ENCODE results near the gene CDK17.

Gene CDK17

DNA sequence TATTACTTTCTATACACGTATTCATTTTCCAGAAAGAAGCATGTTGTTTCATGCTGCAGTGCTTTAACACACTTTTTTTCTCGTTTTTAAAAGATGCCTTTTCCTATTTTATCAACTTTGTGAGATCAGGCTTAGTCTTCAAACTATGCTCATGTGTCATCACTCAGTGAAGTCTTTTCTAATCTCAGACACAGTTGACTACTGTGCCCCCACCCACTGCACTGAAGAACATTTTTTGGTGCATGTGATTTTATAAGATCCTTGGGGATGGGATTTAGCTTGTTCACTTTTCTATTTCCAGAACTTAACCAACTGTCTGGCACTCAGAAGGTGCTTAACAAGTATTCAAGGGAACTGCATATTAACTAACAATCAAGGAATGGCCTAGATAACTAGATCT, 85.5 kb downstream of the CDK17 start:
- no peak for DNase-seq

DNA sequence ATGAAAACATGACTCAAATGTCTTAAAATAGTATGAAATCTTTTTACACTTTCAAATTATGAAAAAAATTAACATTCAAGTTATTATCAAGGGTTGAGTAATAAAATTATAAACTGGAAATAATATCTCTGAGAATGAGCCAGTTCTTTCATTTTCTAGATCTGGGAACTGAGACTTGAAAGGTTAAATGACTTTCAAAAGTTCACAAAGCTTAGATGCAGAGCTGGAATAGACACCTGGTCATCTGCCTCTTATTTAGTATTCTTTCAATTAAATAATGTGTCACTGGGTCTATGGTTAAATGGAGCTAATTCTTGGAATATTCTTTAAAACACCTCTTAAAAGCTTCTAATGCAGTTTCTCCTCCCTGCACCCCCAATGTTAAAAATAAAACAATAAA, 86.6 kb downstream of the CDK17 start:
- DNase-seq = no peak

DNA sequence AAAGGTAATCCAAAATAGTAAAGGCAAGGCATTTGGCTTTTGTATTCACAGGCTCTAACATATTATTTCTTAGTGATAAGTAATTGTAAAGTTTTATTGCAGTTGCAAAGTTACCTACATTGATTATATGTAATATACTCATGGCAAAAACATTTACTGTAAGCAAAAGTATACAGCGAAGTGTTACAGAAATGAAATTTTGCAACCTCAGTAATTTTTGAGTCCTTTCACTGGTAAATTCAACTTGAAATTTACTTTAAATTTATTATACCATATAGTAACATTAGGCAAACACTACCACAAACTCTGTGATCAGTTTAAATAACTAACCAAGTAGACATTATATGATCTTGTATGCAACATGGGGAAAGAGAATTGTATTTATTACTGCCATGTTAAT, 89.0 kb downstream of the CDK17 start:
- no peak for DNase-seq

DNA sequence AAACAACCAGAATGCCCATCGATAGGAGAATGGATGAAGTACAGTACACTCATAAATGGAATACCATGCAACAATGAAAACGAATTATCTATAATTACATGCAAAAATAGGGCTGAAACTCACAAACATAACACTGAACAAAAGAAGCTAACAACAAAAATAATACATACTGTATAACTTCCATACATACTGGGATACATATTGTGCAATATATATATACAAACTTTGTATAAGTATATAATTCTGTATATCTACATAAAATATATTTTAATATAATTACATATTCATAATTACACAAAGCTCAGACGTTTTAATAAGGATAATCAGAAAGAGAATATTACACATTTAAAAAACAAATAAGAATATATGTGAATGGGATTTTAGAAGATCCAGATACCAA, 90.2 kb downstream of the CDK17 start:
- no peak for DNase-seq

DNA sequence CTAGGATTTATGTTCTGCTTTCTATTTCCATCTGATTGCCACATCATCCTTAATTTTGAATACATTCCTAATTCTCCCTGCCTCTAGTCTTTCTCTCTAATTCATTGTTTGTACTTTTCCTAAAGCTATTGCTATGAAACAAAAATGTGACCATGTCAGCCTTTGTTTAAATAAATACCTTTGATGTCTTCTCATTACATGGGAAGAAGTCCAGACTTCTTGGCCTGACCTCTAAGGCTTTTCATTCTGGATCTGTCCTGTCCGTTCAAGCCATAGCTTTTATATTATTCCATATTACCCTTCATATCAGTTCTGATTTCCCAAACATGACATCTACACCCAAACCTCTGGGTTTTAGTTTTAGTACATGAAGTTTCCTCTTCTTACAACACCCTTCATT, 91.4 kb downstream of the CDK17 start:
- DNase-seq = no peak

DNA sequence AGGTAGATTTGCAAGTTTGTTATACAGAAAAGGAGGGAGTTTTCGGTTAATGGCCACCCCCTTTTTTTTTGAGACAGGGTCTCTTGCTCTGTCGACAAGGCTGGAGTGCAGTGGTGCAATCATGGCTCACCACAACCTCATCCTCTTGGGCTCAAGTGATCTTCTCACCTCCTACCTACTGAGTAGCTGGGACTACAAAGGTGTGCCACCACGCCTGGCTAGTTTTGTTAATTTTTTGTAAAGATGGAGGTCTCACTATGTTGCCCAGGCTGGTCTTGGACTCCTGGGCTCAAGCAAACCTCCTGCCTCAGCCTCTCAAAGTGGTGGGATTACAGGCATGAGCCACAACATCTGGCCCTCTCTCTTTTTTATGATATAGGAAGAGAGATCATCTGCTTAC, 94.6 kb downstream of the CDK17 start:
- DNase-seq = no peak

DNA sequence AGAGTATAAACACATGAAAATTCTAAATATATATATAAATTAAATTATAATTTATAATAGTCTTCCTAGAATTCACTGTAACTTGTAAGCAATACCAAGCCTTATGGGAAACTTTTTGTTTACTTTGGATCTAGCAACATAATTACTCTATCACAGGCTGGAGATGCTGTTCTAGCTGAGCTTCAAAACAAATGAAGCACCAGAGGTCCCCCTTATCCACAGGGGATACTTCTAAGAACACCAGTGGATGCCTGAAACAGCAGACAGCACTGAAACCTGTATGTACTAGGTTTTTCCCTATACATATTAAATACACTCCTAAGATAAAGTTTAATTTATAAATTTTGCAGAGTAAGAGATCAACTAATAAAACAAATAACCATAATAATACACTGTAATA, 96.6 kb downstream of the CDK17 start:
- no peak for DNase-seq

DNA sequence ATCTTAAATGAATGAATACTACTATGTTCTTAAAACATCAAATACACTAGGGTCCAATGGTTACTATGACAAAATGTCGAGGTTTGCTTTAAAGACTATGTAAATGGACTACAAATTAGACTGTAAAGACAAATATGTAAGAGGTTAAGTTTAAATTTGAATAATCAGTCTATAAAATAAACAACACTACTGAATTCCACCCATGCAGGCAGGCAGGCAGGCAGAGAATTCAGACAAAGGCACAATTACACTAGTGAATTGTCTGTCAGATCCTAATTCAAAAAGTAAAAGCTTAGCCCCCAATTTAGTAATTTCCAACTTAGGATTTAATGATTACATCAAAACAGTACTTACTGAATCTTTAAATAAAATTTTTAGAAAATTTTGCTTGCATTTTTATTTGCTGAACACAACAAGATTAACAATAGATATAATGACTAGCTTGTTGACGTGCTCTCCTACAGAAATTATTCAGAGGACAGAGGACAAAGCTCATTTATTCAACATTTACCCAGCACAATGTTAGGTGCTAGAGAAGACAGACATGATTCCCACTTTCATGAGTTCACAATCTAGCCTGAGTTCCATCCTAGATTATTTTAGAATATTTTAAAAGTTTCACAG, 97.4 kb downstream of the CDK17 start:
- DNase-seq = no peak

DNA sequence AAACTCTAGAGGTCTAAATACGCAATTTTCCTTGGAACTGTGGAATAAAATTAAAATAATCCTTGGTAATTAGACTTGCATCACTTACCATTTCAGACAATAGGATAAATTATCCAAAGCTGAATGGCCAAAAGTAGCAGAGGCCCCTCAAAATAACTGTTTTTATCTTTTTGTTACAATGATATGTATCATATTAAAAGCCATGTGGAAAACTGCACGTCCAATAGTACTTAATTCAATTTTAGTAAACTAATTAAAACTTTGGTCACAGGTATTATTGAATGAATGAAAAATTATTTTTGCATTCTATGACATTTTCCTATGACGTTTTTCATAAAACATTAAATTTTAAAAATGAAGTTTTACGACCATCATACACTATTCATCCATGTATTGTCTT, 98.5 kb downstream of the CDK17 start:
- no peak for DNase-seq

DNA sequence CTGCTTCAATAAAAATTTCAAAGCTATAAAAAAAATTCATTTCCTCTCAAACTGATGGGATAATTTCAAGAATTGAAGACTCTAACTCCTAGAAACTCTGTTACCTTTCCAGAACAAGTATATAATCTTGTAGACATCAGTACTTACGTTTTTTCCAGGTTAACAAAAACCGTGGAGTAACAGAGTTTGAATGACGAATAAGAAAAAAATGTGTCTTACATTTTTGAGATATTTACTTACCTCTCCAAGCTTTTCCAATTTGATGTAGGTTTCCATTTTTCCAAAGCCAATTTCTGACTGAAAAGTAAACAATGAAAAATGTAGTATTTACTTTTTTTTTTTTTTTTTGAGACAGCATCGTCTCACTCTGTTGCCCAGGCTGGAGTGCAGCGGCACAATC, 100.2 kb downstream of the CDK17 start:
- no peak for DNase-seq

DNA sequence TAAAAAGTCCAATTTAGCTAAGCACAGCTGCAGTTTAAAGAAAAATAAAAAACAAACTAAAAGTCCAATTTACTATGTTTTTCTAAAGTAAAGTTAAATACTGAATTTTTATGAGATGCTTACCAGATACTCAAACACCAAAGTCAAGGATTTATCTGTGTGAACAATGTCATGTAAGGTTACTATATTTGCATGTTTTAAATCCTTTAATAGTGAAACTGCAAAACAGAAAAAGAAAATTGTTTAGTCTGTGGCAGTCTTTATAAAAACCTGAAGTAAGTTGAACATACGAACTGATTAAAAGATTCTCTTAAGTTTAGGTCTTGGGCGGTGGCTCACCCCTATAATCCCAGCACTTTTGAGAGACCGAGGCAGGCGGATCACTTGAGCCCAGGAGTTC, 102.7 kb downstream of the CDK17 start:
- no peak for DNase-seq

DNA sequence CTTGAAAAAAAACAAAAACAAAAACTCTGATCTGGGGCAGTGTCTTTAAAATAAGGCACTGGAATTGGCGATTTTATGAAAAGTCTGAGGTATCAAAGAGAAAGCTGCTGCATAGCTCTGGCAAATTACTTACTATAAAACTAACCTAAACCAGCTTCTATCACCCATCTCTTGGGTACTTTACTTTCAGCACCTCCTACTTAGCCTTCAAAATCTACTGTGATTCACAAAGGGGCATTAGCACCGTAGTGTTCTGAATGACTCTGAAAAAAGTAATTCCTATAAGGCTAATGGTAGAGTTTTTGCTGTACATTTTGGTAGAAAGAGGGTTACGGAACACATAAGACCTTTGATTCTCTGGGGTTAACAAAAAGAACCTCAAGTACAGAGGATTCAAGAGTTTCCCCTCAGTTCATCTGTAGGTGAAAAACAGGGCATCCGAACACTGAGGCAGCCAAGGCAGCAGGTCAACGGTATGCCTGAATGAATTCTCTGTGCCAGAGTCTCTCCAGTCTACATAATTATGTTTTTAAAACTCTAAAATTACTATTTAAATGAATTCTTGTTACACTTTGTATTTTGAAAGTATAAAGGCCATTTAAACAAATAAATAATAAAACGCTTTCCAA, 104.6 kb downstream of the CDK17 start:
- no peak for DNase-seq

DNA sequence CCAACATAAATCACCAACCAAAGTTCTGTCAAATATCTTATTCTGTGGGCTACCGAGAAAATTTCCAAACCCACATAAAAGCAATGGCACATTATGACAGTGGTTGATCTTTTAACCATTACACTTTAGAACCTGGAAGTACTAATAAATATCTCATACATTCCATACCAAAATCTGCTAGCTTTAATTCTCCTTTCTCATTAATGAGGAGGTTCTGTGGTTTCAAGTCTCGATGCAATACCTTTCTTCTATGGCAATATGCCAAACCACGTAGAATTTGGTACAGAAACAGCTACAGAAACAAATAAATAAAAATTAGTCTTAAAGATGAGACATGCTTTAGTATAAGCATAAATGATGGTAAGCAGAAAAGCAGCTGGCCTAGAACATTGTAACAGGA, 105.4 kb downstream of the CDK17 start:
- no peak for DNase-seq

DNA sequence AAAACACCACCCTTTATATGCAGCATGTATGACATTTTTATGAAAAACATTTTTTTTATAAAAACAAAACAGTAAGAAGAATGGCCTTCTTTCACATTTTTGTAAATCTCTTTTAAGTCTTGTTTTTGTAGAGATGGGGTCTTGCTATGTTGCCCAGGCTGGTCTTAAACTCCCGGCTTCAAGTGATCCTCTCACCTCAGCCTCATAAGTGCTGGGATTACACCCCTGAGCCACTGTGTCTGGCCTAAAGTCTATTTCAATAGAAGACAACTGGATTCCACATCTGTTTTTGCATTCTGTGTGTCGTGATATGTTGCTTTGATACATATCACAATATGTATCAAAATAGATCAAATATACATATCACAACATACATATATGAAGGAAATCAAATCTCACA, 107.1 kb downstream of the CDK17 start:
- no peak for DNase-seq

DNA sequence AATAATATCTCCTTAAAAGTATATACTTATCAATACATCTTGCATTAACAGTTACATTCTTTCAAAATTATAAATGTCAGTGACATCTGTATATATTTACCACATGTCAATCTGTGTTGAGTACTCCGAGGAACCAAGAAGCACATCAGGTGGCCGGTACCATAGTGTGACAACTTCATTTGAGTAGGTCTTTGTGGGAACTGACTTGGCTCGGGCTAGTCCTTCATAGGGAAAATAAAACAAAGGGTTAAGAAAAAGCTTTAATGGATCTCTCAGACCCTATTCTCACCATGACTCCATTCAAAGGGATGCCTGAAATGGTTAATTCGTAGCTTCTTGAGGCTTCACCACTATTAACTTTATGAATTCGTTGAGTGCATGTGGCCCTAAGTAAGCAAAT, 111.2 kb downstream of the CDK17 start:
- no peak for DNase-seq

DNA sequence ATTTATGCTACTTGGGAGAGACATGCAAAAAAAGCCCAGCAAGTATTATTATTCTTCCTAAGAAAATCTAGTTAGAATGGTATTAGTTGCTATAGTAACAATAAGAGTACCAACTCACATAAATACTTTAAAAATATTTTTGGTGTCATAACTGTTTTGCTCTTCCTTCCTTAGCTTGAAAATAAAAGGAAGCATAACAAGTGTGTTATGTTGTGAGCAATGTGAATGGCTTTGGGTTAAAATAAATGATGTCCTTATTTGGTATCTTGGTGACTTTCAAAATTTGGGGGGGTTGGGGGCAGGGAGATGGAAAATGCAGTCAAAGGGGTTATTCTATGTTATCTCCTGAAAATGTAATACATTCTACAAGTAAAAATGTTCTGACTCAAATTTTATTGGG, 115.1 kb downstream of the CDK17 start:
- no peak for DNase-seq

DNA sequence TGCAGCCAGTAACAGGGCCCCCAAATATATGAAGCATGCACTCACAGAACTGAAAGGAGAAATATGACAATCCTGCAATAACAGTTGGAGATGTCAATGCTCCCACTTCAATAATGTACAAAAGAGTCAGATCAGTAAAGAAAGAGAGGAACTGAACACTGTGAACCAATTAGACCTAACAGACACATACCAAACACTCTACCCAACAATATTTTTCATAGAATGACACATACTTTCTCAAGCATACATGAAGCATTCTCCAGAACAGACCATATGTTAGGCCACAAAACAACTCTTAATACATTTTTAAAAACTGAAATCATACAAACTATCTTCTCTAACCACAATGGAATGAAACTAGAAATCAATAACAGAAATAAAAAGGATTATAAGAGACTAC, 125.9 kb downstream of the CDK17 start:
- DNase-seq = peak; percentile 40

DNA sequence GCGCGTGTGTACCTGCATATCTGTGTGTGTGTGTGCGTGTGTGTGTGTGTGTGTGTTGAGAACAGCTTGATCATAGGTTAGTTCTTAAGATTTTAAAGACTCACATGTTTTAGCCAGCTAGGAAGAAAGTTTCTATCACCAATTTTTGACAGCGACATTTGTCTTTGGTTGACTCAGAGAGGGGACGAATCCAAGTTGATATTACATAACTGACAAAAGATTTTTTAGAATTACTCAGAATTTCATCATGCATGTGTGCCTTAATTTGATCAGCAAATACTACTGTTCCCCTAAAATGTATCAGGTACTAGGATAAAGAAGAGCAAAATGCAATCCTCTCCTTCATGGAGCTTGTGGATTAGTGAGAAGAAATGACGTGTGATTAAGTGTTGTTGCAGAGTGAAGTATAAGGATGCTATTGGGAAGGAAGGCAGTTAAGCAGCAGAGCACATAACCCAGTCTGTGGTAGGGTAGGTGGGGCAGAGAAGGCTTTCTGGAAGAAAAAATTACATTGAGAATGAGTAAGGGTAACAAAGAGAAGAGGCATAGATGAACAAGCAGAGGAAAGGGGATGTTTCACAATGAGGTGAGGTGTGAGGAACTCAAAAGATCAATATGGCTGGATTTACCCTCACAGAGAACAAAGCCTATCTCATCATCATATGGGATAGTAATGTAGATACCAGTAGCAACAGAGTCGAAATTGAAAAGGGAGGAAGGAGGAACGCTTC, 128.6 kb downstream of the CDK17 start:
- DNase-seq = no peak

DNA sequence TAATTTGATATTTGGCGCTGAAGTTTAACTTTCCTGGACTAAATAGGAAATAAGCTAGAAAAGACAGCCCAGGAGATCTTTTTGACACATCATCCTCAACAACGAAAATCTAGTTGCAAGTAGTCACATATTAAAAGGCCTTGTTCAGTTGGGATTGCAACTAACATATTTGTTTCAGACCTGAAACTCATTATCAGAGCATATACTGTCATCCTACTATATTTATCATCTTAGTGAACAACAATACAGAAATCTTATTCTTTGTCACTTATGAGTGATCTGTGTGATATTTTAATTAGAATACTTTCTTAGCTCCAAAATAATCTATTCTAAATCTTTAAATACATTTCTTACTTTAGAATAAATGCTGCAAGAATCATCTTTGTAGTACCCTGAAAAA, 134.0 kb downstream of the CDK17 start:
- DNase-seq = no peak

DNA sequence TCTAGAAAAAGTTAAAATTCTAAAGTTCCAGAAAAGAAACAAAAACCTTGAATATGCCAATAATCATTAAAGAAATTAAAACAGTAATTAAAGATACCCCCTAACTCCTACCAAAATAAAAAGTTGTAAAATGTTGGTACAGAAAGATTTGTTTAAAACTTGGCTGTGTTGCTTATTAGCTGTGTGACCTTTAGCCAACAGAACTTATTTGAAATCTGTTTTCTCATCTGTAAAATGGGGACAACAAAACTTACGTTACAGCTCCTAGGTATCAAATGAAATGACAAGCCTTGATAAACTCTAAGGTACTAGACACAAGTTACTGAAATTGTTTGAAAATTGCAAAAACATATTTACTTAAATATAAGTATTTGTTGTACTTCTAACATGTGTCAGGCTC, 134.4 kb downstream of the CDK17 start:
- no peak for DNase-seq

DNA sequence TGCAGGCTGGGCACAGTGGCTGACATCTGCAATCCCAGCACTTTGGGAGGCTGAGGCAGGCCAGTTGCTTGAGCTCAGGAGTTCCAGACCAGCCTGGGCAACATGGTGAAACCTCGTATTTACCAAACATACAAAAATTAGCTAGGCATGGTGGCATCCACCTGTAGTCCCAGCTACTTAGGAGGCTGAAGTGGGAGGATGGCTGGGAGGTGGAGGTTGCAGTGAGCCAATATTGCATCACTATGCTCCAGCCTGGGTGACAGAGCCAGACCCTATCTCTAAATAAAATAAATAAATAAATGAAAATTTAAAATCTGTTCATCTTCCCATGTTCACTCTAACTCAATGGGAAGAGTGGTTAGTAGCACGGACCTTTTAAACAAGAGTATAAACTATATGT, 134.8 kb downstream of the CDK17 start:
- DNase-seq = no peak

DNA sequence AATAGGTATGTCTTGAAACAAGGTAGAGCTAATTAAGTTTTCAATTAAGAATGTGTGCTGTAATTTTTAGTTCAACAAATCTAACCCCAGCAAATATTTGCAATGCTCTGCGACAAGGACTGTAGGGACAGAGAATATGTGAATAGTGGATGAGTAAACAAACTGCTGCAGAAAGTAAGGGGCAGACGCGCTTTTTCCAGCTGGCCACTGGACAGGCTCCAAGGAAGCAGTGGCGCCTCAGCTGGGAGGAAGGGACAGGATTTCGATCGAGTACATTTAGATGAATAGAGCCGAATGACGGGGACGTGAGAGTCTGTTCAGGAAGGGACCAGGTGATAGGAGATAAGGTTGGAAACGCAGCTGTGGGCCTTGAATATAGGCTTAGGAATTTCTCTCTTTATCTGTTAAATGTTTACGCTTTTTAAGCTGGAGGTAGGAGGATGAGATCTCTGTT, 136.8 kb downstream of the CDK17 start:
- DNase-seq = no peak

DNA sequence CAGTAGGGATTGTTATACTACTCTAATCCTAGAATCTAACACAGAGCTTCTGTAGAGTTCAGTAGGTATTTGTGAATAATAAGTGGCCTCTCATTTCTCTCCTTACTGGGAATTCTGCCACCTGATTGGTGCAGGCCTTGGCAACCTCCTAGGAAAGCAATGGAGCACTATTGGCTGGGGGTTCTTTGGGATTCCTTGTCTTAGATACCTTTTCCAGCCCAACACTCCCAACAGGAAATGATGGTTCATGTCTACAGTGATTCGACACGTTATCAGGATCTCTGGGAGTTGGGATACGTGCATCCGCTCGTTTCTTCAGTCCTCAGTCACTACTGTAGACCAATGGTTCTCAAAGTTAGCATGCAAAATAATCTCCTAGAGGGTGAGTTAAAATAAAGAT, 138.7 kb downstream of the CDK17 start:
- no peak for DNase-seq

DNA sequence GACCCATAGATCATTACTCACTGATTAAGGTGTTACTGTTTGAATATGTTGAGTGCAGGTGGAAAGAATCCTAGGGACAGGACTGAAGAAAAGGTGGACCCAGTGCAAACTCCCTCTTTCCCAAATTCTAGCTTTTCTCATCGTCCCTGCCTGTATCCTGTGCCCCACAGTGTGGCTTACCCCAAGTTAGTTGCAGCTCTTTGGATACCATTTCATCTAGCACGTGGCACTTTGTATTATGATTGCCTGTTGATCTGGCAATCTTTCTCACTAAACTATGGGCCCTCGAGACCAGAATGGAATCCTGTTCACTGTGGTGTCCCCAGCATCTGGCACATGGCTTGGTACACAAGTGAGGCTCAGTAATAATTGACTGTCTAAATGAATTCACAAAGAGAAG, 139.6 kb downstream of the CDK17 start:
- no peak for DNase-seq

DNA sequence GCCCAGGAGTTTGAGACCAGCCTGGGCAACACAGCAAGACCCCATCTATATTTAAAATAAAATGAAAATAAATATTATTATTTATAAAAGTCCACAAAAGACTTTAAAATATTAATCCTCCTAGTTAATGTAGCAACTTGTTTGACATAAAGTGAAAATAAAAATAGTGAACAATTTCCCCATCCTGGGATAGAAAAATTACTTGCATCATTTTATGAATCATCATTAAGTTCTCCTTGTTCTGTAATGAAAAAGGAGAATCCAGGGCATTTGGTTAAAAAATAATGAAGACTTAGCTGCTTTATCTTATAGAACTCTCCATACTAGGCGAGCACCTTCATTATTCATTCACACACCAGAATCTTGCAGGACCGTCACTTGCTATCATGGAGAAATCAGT, 140.0 kb downstream of the CDK17 start:
- DNase-seq = no peak
